Activated CD4-positive, alpha-beta T cell treated with anti-CD3 and anti-CD28 coated beads for 48 hours (primary cell): ENCODE results near the gene TTC29.
"Not testable (repeated sequence)": the region's sequence is repeated elsewhere in the genome, so short reads cannot be mapped to it uniquely, and the experiment has no call there.

Experiments
- DNase-seq: peaks from one replicate; pipeline ENCODE4 v3.0.0-alpha.2; 2020

Gene TTC29

GRCh38 chr4:146855761-146856160, 89.9 kb downstream of the TTC29 start:
- DNase-seq = no peak

- no peak for DNase-seq
Measured at GRCh38 chr4:146852360-146852759, 93.3 kb downstream of the TTC29 start.

- no peak for DNase-seq
Measured at GRCh38 chr4:146847345-146847744, 98.3 kb downstream of the TTC29 start.

- DNase-seq = no peak
Measured at GRCh38 chr4:146846882-146847281, 98.8 kb downstream of the TTC29 start.

- no peak for DNase-seq
Measured at GRCh38 chr4:146844761-146845160, 100.9 kb downstream of the TTC29 start.

- no peak for DNase-seq
Measured at GRCh38 chr4:146842876-146843275, 102.8 kb downstream of the TTC29 start.

- no peak for DNase-seq
Measured at GRCh38 chr4:146840731-146841130, 104.9 kb downstream of the TTC29 start.

GRCh38 chr4:146835096-146835495, 110.6 kb downstream of the TTC29 start:
- no peak for DNase-seq

- DNase-seq = no peak
Measured at GRCh38 chr4:146834263-146835034, 111.2 kb downstream of the TTC29 start.

- DNase-seq = no peak
Measured at GRCh38 chr4:146833530-146833929, 112.1 kb downstream of the TTC29 start.

GRCh38 chr4:146822980-146823379, 122.7 kb downstream of the TTC29 start:
- not testable (repeated sequence) for DNase-seq

GRCh38 chr4:146814750-146815149, 130.9 kb downstream of the TTC29 start:
- DNase-seq = no peak

- DNase-seq = no peak
Measured at GRCh38 chr4:146795711-146796110, 150.0 kb downstream of the TTC29 start.

- DNase-seq = no peak
Measured at GRCh38 chr4:146793727-146794126, 151.9 kb downstream of the TTC29 start.

GRCh38 chr4:146791439-146791838, 154.2 kb downstream of the TTC29 start:
- DNase-seq = no peak

- no peak for DNase-seq
Measured at GRCh38 chr4:146790515-146790914, 155.1 kb downstream of the TTC29 start.

GRCh38 chr4:146787731-146788130, 157.9 kb downstream of the TTC29 start:
- no peak for DNase-seq

GRCh38 chr4:146776691-146777090, 169.0 kb downstream of the TTC29 start:
- DNase-seq = no peak

GRCh38 chr4:146763560-146763959, 182.1 kb downstream of the TTC29 start:
- DNase-seq = no peak

GRCh38 chr4:146762016-146762415, 183.6 kb downstream of the TTC29 start:
- no peak for DNase-seq

GRCh38 chr4:146742416-146742815, 203.2 kb downstream of the TTC29 start:
- DNase-seq = no peak

- DNase-seq = no peak
Measured at GRCh38 chr4:146739182-146739581, 206.5 kb downstream of the TTC29 start.

GRCh38 chr4:146723519-146723918, 222.1 kb downstream of the TTC29 start:
- not testable (repeated sequence) for DNase-seq

GRCh38 chr4:146709956-146710355, 235.7 kb downstream of the TTC29 start:
- DNase-seq = no peak

GRCh38 chr4:146699910-146700309, 245.8 kb downstream of the TTC29 start:
- no peak for DNase-seq
